GM12891 (cell line): Measurements from ENCODE around the gene RTL10.
A peak's percentile ranks its signal among the peaks of the same experiment; 100 is the strongest.
"Not testable (repeated sequence)": the region's sequence is repeated elsewhere in the genome, so short reads cannot be mapped to it uniquely, and the experiment has no call there.

Experiments used
- DNase-seq: peaks from one replicate; pipeline ENCODE4 v3.0.0; 2011; ENCODE audit warnings: low spot score; ENCODE audit not compliant: insufficient read length
- FAIRE-seq: peaks from 2 replicates; lab custom pipeline; 2011; peaks lifted over from hg19 to GRCh38; lab: Jason Lieb, UNC
- PAX5 ChIP-seq: IDR thresholded peaks from 2 replicates; pipeline ENCODE4 v1.6.1; 2011; ENCODE audit warnings: low read length, moderate library complexity, mild to moderate bottlenecking; ENCODE audit not compliant: insufficient read depth, severe bottlenecking
- POLR2A ChIP-seq: IDR thresholded peaks from 2 replicates; pipeline ENCODE4 v1.6.1; 2011; ENCODE audit warnings: low read depth, low read length, control low read depth
- POLR2AphosphoS5 ChIP-seq: IDR thresholded peaks from 2 replicates; pipeline ENCODE4 v1.6.1; 2011; ENCODE audit warnings: low read depth, low read length, control low read depth
- POU2F2 ChIP-seq: IDR thresholded peaks from 2 replicates; pipeline ENCODE4 v1.6.1; 2011; ENCODE audit warnings: low read depth, mild to moderate bottlenecking, control low read depth, low read length, moderate library complexity
- SPI1 ChIP-seq: IDR thresholded peaks from 2 replicates; pipeline ENCODE4 v1.6.1; 2011; ENCODE audit warnings: low read depth, low read length, control low read depth
- TAF1 ChIP-seq: IDR thresholded peaks from 2 replicates; pipeline ENCODE4 v1.6.1; 2011; ENCODE audit warnings: low read depth, low read length, control low read depth

Gene RTL10

GRCh38 chr22:19832476-19833108 is 22.1 kb downstream of the RTL10 start:
- DNase-seq: no peak
- TF ChIP-seq PAX5: no peak
- 0 out of 2 replicates have a peak, but pooled peaks have one; percentile 6 for TF ChIP-seq SPI1
- no peak for FAIRE-seq

GRCh38 chr22:19831979-19832378 is 22.7 kb downstream of the RTL10 start:
- not testable (repeated sequence) for FAIRE-seq, DNase-seq

GRCh38 chr22:19831016-19831415 is 23.7 kb downstream of the RTL10 start:
- TF ChIP-seq PAX5 (no peak), TAF1 (no peak), SPI1 (no peak), POLR2A (no peak), POLR2AphosphoS5 (no peak), POU2F2 (no peak)
- FAIRE-seq: no peak
- DNase-seq: no peak

GRCh38 chr22:19828035-19828401 is 26.7 kb downstream of the RTL10 start:
- no peak for FAIRE-seq

GRCh38 chr22:19827341-19828034 is 27.2 kb downstream of the RTL10 start:
- TF ChIP-seq SPI1 (no peak), PAX5 (no peak), POLR2A (no peak), POU2F2 (no peak), POLR2AphosphoS5 (no peak)
- FAIRE-seq (no peak), DNase-seq (no peak)

More at GRCh38 chr22:19828035-19828401, 26.7 kb downstream of the RTL10 start:
- TF ChIP-seq PAX5 (no peak), TAF1 (no peak), POU2F2 (no peak), SPI1 (no peak), POLR2A (no peak), POLR2AphosphoS5 (no peak)
- no peak for DNase-seq

GRCh38 chr22:19826619-19826950 is 28.1 kb downstream of the RTL10 start:
- FAIRE-seq (no peak), DNase-seq (no peak)
- TF ChIP-seq POLR2AphosphoS5: no peak
- TF ChIP-seq SPI1: no peak
- TF ChIP-seq POLR2A: no peak
- TF ChIP-seq PAX5: no peak
- no peak for TF ChIP-seq POU2F2
- TF ChIP-seq TAF1: no peak

- no peak for DNase-seq
- FAIRE-seq: no peak
- TF ChIP-seq POLR2A: no peak
- no peak for TF ChIP-seq SPI1
- TF ChIP-seq PAX5: no peak
- no peak for TF ChIP-seq POU2F2
- TF ChIP-seq POLR2AphosphoS5: no peak
- TF ChIP-seq TAF1: no peak
Observed at GRCh38 chr22:19825904-19826618, 28.6 kb downstream of the RTL10 start.

- TF ChIP-seq PAX5 (no peak), TAF1 (no peak), SPI1 (no peak), POU2F2 (no peak), POLR2A (no peak)
- FAIRE-seq: no peak
- DNase-seq: no peak
Observed at GRCh38 chr22:19824926-19825339, 29.7 kb downstream of the RTL10 start.

- TF ChIP-seq POLR2A: no peak
- no peak for FAIRE-seq
- DNase-seq: peak; percentile 21
Observed at GRCh38 chr22:19824212-19824925, 30.3 kb downstream of the RTL10 start.

GRCh38 chr22:19823902-19824211 is 30.8 kb downstream of the RTL10 start:
- no peak for TF ChIP-seq POLR2AphosphoS5
- no peak for TF ChIP-seq POU2F2
- TF ChIP-seq POLR2A: no peak
- TF ChIP-seq SPI1: no peak
- no peak for TF ChIP-seq PAX5
- DNase-seq: peak; percentile 12
- FAIRE-seq: no peak
